Stimulated activated CD8-positive, alpha-beta memory T cell treated with anti-CD3 and anti-CD28 coated beads, Interleukin-15, amount 100 ng/mL, for 48 hours (primary cell): ENCODE results near the gene ADGRG6.

Experiments
- DNase-seq, 2 donors: peaks; one replicate each; pipeline ENCODE4 v3.0.0-alpha.2; 2020; ENCODE audit warnings: low read depth in 2 of 2

Gene ADGRG6

GRCh38 chr6:142376115-142376514 lies 74.3 kb downstream of the ADGRG6 start:
- no peak for DNase-seq

- no peak for DNase-seq
Observed at GRCh38 chr6:142376800-142377496, 75.1 kb downstream of the ADGRG6 start.

- DNase-seq = no peak
Observed at GRCh38 chr6:142377497-142377848, 75.7 kb downstream of the ADGRG6 start.

GRCh38 chr6:142378138-142378875 lies 76.5 kb downstream of the ADGRG6 start:
- no peak for DNase-seq

- DNase-seq = no peak
Observed at GRCh38 chr6:142380626-142381025, 78.8 kb downstream of the ADGRG6 start.

- no peak for DNase-seq
Observed at GRCh38 chr6:142381181-142381580, 79.4 kb downstream of the ADGRG6 start.

- DNase-seq = no peak
Observed at GRCh38 chr6:142381845-142382378, 80.1 kb downstream of the ADGRG6 start.

GRCh38 chr6:142384519-142385254 lies 82.9 kb downstream of the ADGRG6 start:
- no peak for DNase-seq

- DNase-seq = no peak
Observed at GRCh38 chr6:142385352-142385751, 83.5 kb downstream of the ADGRG6 start.

GRCh38 chr6:142386657-142387056 lies 84.8 kb downstream of the ADGRG6 start:
- DNase-seq = no peak

- no peak for DNase-seq
Observed at GRCh38 chr6:142387997-142388815, 86.4 kb downstream of the ADGRG6 start.

- no peak for DNase-seq
Observed at GRCh38 chr6:142395266-142395665, 93.5 kb downstream of the ADGRG6 start.

GRCh38 chr6:142395768-142396231 lies 94.0 kb downstream of the ADGRG6 start:
- DNase-seq = no peak

- DNase-seq = no peak
Observed at GRCh38 chr6:142398353-142398752, 96.5 kb downstream of the ADGRG6 start.

- DNase-seq = no peak
Observed at GRCh38 chr6:142399739-142400138, 97.9 kb downstream of the ADGRG6 start.

GRCh38 chr6:142400495-142400894 lies 98.7 kb downstream of the ADGRG6 start:
- no peak for DNase-seq

GRCh38 chr6:142401838-142402237 lies 100.0 kb downstream of the ADGRG6 start:
- no peak for DNase-seq

GRCh38 chr6:142404751-142405150 lies 102.9 kb downstream of the ADGRG6 start:
- no peak for DNase-seq

GRCh38 chr6:142406131-142406530 lies 104.3 kb downstream of the ADGRG6 start:
- DNase-seq = no peak

GRCh38 chr6:142407685-142408273 lies 106.0 kb downstream of the ADGRG6 start:
- DNase-seq = no peak

GRCh38 chr6:142408409-142408808 lies 106.6 kb downstream of the ADGRG6 start:
- no peak for DNase-seq
